ENCODE data around the gene OR6K3.
"Not testable (repeated sequence)": the region's sequence is repeated elsewhere in the genome, so short reads cannot be mapped to it uniquely, and the experiment has no call there.

OR6K3 gene, protein sequence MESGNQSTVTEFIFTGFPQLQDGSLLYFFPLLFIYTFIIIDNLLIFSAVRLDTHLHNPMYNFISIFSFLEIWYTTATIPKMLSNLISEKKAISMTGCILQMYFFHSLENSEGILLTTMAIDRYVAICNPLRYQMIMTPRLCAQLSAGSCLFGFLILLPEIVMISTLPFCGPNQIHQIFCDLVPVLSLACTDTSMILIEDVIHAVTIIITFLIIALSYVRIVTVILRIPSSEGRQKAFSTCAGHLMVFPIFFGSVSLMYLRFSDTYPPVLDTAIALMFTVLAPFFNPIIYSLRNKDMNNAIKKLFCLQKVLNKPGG

DNA sequence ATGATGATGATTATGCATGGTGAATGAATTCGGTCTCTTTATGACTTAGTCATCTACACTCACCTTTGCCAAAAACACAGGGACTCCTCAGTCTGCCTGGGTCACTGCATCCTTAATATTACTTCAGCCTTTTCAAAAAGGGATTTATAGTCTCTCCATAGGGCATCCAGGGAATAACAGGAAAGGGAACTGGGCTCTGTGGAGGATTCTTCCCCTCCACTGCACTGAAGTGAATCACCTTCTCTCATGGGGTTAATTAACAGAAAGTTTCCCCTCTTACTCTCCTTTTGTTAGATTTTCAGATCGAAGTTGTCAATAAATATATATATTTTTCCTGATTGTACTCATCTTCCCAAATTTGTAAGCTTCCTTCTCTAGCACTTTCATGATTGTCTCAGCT, at the start of gene OR6K3:
OR6K3 (minus strand) TSS at position 101 of the 400 bp plus-strand sequence. CDS start 2,605 bp downstream, outside the sequence.
- DNase-seq (ENCODE audit: low spot score) = no peak

- no peak for DNase-seq (ENCODE audit: low spot score)
Measured at GRCh38 chr1:158754420-158754819, 33.9 kb upstream of the OR6K3 start, which contains the start of gene OR6K6. Gene OR6K6 (plus strand): TSS chr1:158754720. CDS start chr1:158754888, 168 bp downstream.

- no peak for DNase-seq (ENCODE audit: low spot score)
Measured at GRCh38 chr1:158752155-158752712, 31.7 kb upstream of the OR6K3 start.

- no peak for DNase-seq (ENCODE audit: low spot score)
Measured at GRCh38 chr1:158735848-158736247, 15.3 kb upstream of the OR6K3 start.

- DNase-seq (ENCODE audit: low spot score) = no peak
Measured at GRCh38 chr1:158732524-158732923, 12.0 kb upstream of the OR6K3 start.

DNA sequence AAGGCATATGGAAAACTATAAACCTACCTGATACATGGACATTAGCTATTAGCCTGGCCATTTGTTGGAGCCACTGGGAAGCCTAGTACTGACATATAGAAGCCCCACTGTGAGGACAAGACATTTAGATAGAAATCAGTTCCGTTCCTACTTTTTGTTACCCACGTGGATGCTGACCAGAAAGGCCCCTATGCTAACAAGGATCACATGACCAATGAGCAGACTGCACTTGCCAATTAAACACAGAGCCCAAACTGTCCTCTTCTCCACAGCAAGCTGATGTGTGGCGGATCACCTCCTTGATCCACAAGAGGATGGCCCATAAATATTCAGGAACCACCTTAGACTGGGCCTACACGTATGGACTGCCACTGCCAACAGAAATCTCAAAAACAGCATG, 11.2 kb upstream of the OR6K3 start:
- DNase-seq (ENCODE audit: low spot score) = no peak

DNA sequence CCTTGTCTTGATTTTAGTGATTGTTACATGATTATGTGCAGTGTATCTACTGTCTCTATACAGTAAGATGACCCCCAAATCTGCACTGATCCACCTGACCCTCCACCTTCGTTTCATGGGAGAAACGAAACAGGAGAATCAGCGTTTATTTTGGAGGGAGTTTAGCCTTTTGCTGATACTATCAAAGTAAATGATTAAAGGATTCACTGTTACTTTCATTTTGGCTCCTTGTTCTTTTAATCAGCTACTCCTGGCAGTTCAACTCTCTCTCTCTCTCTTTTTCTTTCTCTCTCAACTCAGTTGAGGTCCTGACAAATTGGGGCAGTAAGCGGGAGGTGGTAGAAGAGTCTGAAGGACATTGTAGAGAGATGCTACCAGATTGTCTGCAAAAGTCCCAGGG, 9.9 kb upstream of the OR6K3 start:
- DNase-seq (ENCODE audit: low spot score) = no peak

GRCh38 chr1:158728510-158729225, 8.1 kb upstream of the OR6K3 start:
- DNase-seq (ENCODE audit: low spot score) = no peak

DNA sequence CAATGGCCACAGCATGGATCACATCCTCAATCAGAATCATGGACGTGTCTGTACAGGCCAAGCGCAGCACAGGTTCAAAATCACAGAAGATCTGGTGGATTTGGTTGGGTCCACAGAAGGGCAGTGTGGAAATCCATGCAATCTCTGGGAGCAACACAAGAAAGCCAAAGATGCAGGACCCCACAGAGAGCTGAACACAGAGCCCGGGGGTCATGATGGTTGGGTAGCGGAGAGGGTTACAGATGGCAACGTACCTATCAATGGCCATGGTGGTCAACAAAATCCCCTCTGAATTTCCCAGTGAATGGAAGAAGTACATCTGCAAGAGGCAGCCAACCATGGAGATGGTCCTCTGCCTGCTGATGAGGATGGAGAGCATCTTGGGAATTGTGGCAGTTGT, 3.9 kb upstream of the OR6K3 start:
- no peak for DNase-seq (ENCODE audit: low spot score)

GRCh38 chr1:158719664-158720063, 856 bp downstream of the OR6K3 start:
- DNase-seq (ENCODE audit: low spot score) = no peak

DNA sequence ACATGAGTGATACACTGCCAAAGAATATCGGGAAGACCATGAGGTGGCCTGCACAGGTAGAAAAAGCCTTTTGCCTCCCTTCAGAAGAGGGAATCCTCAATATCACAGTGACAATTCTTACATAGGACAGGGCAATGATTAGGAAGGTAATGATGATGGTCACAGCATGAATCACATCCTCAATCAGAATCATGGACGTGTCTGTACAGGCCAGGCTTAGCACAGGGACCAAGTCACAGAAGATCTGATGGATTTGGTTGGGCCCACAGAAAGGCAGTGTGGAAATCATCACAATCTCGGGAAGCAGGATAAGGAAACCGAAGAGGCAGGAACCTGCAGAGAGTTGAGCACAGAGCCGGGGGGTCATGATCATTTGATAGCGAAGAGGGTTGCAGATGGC, 3.2 kb downstream of the OR6K3 start:
- DNase-seq (ENCODE audit: low spot score) = no peak

GRCh38 chr1:158716335-158716734, 4.2 kb downstream of the OR6K3 start:
- no peak for DNase-seq (ENCODE audit: low spot score)

GRCh38 chr1:158714754-158715153, 5.8 kb downstream of the OR6K3 start:
- DNase-seq (ENCODE audit: low spot score) = no peak

GRCh38 chr1:158711098-158711497, 9.4 kb downstream of the OR6K3 start:
- no peak for DNase-seq (ENCODE audit: low spot score)

- DNase-seq (ENCODE audit: low spot score) = no peak
Measured at GRCh38 chr1:158706096-158706495, 14.4 kb downstream of the OR6K3 start.

- no peak for DNase-seq (ENCODE audit: low spot score)
Measured at GRCh38 chr1:158700552-158700951, 20.0 kb downstream of the OR6K3 start, which contains the start of gene OR6K2. Gene OR6K2 (minus strand): TSS chr1:158700652. CDS start chr1:158700652, 0 bp downstream.

DNA sequence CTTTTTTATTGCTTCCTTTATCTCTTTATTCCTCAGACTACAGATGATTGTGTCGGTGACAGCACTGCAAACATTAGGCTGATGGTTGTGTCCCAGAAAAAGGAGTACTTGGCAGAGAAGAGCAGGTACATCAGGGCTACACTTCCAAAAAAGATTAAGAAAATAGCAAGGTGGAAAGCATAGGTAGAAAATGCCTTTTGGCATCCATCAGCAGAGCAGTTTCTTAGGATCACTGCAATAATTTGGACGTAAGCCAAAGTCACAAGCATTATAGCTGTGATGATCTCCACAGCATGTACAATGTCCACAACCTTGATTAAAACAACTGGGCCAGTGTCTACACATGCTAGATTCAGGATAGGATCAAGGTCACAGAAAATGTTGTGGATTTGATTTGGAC, 25.9 kb downstream of the OR6K3 start:
- no peak for DNase-seq (ENCODE audit: low spot score)

DNA sequence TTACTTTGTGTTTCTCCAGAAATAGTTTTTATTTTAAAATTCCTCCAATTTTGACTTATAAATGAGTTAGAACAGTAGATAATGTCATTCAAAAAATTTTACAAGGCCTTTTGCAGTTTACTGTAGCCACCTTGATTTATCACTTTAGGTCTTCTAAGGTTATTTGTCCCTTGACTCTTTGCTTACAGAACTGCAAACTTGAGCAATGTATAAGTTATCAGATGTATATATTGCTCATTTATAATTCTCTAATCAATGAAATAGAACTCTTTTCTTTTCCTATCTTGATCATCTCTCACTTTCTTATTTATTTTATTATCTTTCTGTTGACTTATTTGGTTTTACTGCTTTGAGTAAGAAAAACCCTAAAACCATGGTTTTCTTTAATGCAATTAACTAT, 28.2 kb downstream of the OR6K3 start:
- DNase-seq (ENCODE audit: low spot score) = no peak

GRCh38 chr1:158691907-158692306, 28.6 kb downstream of the OR6K3 start:
- DNase-seq (ENCODE audit: low spot score) = no peak

DNA sequence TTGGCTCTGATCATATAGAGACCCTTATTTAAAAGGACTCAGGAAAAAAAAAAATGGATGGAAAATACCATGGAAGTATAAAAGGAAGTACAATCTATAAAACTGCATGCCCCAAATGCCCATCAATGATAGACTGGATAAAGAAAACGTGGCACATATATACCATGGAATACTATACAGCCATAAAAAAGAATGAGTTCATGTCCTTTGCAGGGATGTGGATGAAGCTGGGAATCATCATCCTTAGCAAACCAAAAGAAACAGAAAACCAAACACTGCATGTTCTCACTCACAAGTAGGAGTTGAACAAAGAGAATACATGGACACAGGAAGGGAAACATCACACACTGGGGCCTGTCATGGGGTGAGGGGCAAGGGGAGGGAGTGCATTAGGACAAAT, 29.4 kb downstream of the OR6K3 start:
- not testable (repeated sequence) for DNase-seq (ENCODE audit: low spot score)

DNA sequence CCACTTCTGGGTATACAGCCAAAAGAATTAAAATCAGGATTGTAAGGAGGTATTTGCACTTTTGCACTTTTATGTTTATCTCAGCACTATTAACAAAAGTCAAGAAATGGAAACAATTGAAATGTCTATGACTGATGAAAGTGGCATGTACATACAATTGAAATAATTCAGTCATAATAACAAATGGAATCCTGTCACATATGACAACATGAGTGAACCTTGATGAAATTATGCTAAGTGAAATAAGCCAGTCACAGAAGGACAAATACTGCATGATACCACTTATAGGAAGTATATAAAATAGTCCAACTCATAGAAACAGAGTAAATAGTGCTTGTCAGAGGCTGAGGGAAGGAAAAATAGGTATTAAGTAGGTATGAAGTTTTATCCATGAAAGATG, 30.6 kb downstream of the OR6K3 start:
- DNase-seq (ENCODE audit: low spot score) = no peak

- no peak for DNase-seq (ENCODE audit: low spot score)
Measured at GRCh38 chr1:158689110-158689509, 31.4 kb downstream of the OR6K3 start.

DNA sequence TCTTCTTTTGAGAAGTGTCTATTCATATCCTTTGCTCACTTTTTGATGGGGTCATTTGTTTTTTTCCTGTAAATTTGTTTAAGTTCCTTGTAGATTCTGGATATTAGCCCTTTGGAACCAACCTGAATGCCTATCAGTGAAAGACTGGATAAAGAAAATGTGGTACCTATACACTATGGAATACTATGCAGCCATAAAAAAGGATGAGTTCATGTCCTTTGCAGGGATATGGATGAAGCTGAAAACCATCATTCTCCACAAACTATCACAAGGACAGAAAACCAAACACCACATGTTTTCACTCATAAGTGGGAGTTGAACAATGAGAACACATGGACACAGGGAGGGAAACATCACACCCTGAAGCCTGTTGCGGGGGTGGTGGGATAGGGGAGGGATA, 32.2 kb downstream of the OR6K3 start:
- not testable (repeated sequence) for DNase-seq (ENCODE audit: low spot score)
